Endothelial cell (in vitro differentiated cells): ENCODE data around the gene ROR2. TPM values are rescaled to one million over a fixed set of nuclear protein-coding genes. Genes with fewer than 3 reads are reported as not detected.

ENCODE experiments used
- DNase-seq: peaks from one replicate; pipeline ENCODE4 v3.0.0; 2021; ENCODE audit warnings: low spot score
- H3K27ac Mint-ChIP-seq: one replicate; pipeline ENCODE4 v1.8.0; 2021; ENCODE audit warnings: mixed read lengths, inconsistent platforms; ENCODE audit not compliant: unreplicated experiment
- H3K27me3 Mint-ChIP-seq: one replicate; pipeline ENCODE4 v1.8.0; 2021; ENCODE audit warnings: mild to moderate bottlenecking, moderate library complexity, mixed read lengths, inconsistent platforms; ENCODE audit not compliant: unreplicated experiment
- H3K36me3 Mint-ChIP-seq: one replicate; pipeline ENCODE4 v1.8.0; 2021; ENCODE audit warnings: mild to moderate bottlenecking, low read depth, mixed read lengths, inconsistent platforms; ENCODE audit not compliant: unreplicated experiment
- H3K4me1 Mint-ChIP-seq: one replicate; pipeline ENCODE4 v1.8.0; 2021; ENCODE audit warnings: mild to moderate bottlenecking, mixed read lengths, inconsistent platforms; ENCODE audit not compliant: unreplicated experiment
- H3K4me3 Mint-ChIP-seq: one replicate; pipeline ENCODE4 v1.8.0; 2021; ENCODE audit warnings: mild to moderate bottlenecking, mixed read lengths, inconsistent platforms; ENCODE audit not compliant: unreplicated experiment
- H3K9me3 Mint-ChIP-seq: one replicate; pipeline ENCODE4 v1.8.0; 2021; ENCODE audit warnings: mixed read lengths, inconsistent platforms; ENCODE audit not compliant: unreplicated experiment
- CTCF ChIP-seq: fragments of 200-600 bp; sonication (generic); IDR thresholded peaks from one replicate; pipeline ENCODE4 v1.5.0; 2021; ENCODE audit warnings: antibody characterized with exemption; ENCODE audit not compliant: unreplicated experiment
- total RNA-seq: library from RNA; stranded (reverse); fragmentation: NEBNext Ultra II Directional; extraction: Animal tissue kit (Norgen Biotek cat#: 25700); gene quantifications from one replicate; pipeline ENCODE4 v1.2.1, GENCODE V29; 2021; ENCODE audit not compliant: unreplicated experiment

Gene ROR2
- total RNA-seq, 1 donor from 2014 or later = 3.5 TPM

GRCh38 chr9:91646702-91647101 lies 303.3 kb downstream of the ROR2 start:
- no peak for TF ChIP-seq CTCF
- no peak for DNase-seq
- H3K4me3 Mint-ChIP-seq = no peak overlapping the region
- peaks cover 3% of the 10 kb centered on the region for H3K36me3 Mint-ChIP-seq
- no peaks in the 10 kb centered on the region for H3K9me3 Mint-ChIP-seq
- H3K4me1 Mint-ChIP-seq = no peaks in the 10 kb centered on the region
- no peaks in the 10 kb centered on the region for H3K27me3 Mint-ChIP-seq
- H3K27ac Mint-ChIP-seq = no peak overlapping the region

GRCh38 chr9:91644433-91644832 lies 305.6 kb downstream of the ROR2 start:
- Mint-ChIP-seq H3K27me3 (no peaks in the 10 kb centered on the region), H3K36me3 (peaks cover 4% of the 10 kb centered on the region), H3K4me3 (no peak overlapping the region), H3K9me3 (no peaks in the 10 kb centered on the region), H3K4me1 (no peaks in the 10 kb centered on the region), H3K27ac (no peak overlapping the region)
- TF ChIP-seq CTCF = no peak
- no peak for DNase-seq

- H3K4me1 Mint-ChIP-seq = no peaks in the 10 kb centered on the region
- no peak for DNase-seq
- H3K9me3 Mint-ChIP-seq = no peaks in the 10 kb centered on the region
- H3K27me3 Mint-ChIP-seq = no peaks in the 10 kb centered on the region
- no peak for TF ChIP-seq CTCF
- H3K4me3 Mint-ChIP-seq = no peak overlapping the region
- no peak overlapping the region for H3K27ac Mint-ChIP-seq
- peaks cover 4% of the 10 kb centered on the region for H3K36me3 Mint-ChIP-seq
Observed at GRCh38 chr9:91643481-91644077, 306.4 kb downstream of the ROR2 start.

- Mint-ChIP-seq H3K4me3 (no peak overlapping the region), H3K36me3 (peaks cover 4% of the 10 kb centered on the region), H3K4me1 (no peaks in the 10 kb centered on the region), H3K27me3 (no peaks in the 10 kb centered on the region), H3K9me3 (no peaks in the 10 kb centered on the region), H3K27ac (no peak overlapping the region)
- DNase-seq = no peak
- no peak for TF ChIP-seq CTCF
Observed at GRCh38 chr9:91642771-91643170, 307.3 kb downstream of the ROR2 start.

GRCh38 chr9:91640428-91640827 lies 309.6 kb downstream of the ROR2 start:
- no peak for DNase-seq
- H3K36me3 Mint-ChIP-seq = peaks cover 4% of the 10 kb centered on the region
- no peak for TF ChIP-seq CTCF
- no peaks in the 10 kb centered on the region for H3K27me3 Mint-ChIP-seq
- H3K9me3 Mint-ChIP-seq = no peaks in the 10 kb centered on the region
- H3K4me1 Mint-ChIP-seq = no peaks in the 10 kb centered on the region
- H3K4me3 Mint-ChIP-seq = no peak overlapping the region
- no peak overlapping the region for H3K27ac Mint-ChIP-seq
